Rectal smooth muscle tissue (tissue), 1 donor: ENCODE results near the gene CTNNA3.

ENCODE experiments used
- H3K27ac ChIP-seq: one replicate; pipeline ENCODE4 v1.7.0; 2013; ENCODE audit warnings: low read depth, low read length, inconsistent platforms
- H3K27me3 ChIP-seq: one replicate; pipeline ENCODE4 v1.7.0; 2013; ENCODE audit warnings: low read length; ENCODE audit not compliant: control insufficient read depth, insufficient read depth
- H3K36me3 ChIP-seq: one replicate; pipeline ENCODE4 v1.7.0; 2013; ENCODE audit warnings: low read length; ENCODE audit not compliant: control insufficient read depth, insufficient read depth
- H3K4me1 ChIP-seq: one replicate; pipeline ENCODE4 v1.7.0; 2013; ENCODE audit warnings: low read length; ENCODE audit not compliant: control insufficient read depth, insufficient read depth
- H3K4me3 ChIP-seq: one replicate; pipeline ENCODE4 v1.7.0; 2013; ENCODE audit warnings: low read length
- H3K9ac ChIP-seq: one replicate; pipeline ENCODE4 v1.7.0; 2013; ENCODE audit warnings: low read length

The CTNNA3 gene

GRCh38 chr10:67095531-67095930 is 600.5 kb downstream of the CTNNA3 start:
- no peak overlapping the region for H3K27ac ChIP-seq

GRCh38 chr10:67088036-67088435 is 608.0 kb downstream of the CTNNA3 start:
- Histone ChIP-seq H3K4me3 (no peak overlapping the region), H3K27ac (no peak overlapping the region), H3K27me3 (no peaks in the 10 kb centered on the region), H3K36me3 (no peaks in the 10 kb centered on the region), H3K9ac (no peak overlapping the region), H3K4me1 (peaks cover 3% of the 10 kb centered on the region)

More at GRCh38 chr10:67095531-67095930, 600.5 kb downstream of the CTNNA3 start:
- Histone ChIP-seq H3K4me1 (no peaks in the 10 kb centered on the region), H3K4me3 (no peak overlapping the region), H3K36me3 (no peaks in the 10 kb centered on the region), H3K27me3 (no peaks in the 10 kb centered on the region), H3K9ac (no peak overlapping the region)

- Histone ChIP-seq H3K4me1 (peaks cover 3% of the 10 kb centered on the region), H3K4me3 (no peak overlapping the region), H3K36me3 (no peaks in the 10 kb centered on the region), H3K27ac (no peak overlapping the region), H3K9ac (no peak overlapping the region), H3K27me3 (no peaks in the 10 kb centered on the region)
Observed at GRCh38 chr10:67087135-67087425, 608.9 kb downstream of the CTNNA3 start.

GRCh38 chr10:67086327-67087134 is 609.5 kb downstream of the CTNNA3 start:
- Histone ChIP-seq H3K9ac (no peak overlapping the region), H3K27ac (no peak overlapping the region), H3K4me3 (no peak overlapping the region)

GRCh38 chr10:67079126-67079525 is 616.9 kb downstream of the CTNNA3 start:
- no peak overlapping the region for H3K4me3 ChIP-seq
- H3K27ac ChIP-seq: no peak overlapping the region
- no peaks in the 10 kb centered on the region for H3K27me3 ChIP-seq
- no peaks in the 10 kb centered on the region for H3K36me3 ChIP-seq
- no peak overlapping the region for H3K9ac ChIP-seq
- H3K4me1 ChIP-seq: no peaks in the 10 kb centered on the region

More at GRCh38 chr10:67086327-67087134, 609.5 kb downstream of the CTNNA3 start:
- H3K36me3 ChIP-seq: no peaks in the 10 kb centered on the region
- peaks cover 3% of the 10 kb centered on the region for H3K4me1 ChIP-seq
- H3K27me3 ChIP-seq: no peaks in the 10 kb centered on the region

- Histone ChIP-seq H3K4me1 (no peaks in the 10 kb centered on the region), H3K9ac (no peak overlapping the region), H3K36me3 (no peaks in the 10 kb centered on the region), H3K27ac (no peak overlapping the region), H3K27me3 (no peaks in the 10 kb centered on the region), H3K4me3 (no peak overlapping the region)
Observed at GRCh38 chr10:67077376-67077775, 618.6 kb downstream of the CTNNA3 start.

GRCh38 chr10:67076144-67076543 is 619.9 kb downstream of the CTNNA3 start:
- no peaks in the 10 kb centered on the region for H3K36me3 ChIP-seq
- no peaks in the 10 kb centered on the region for H3K4me1 ChIP-seq
- no peak overlapping the region for H3K27ac ChIP-seq
- H3K27me3 ChIP-seq: no peaks in the 10 kb centered on the region
- H3K4me3 ChIP-seq: no peak overlapping the region
- no peak overlapping the region for H3K9ac ChIP-seq

GRCh38 chr10:67075491-67075971 is 620.5 kb downstream of the CTNNA3 start:
- no peaks in the 10 kb centered on the region for H3K36me3 ChIP-seq
- no peak overlapping the region for H3K4me3 ChIP-seq
- no peak overlapping the region for H3K9ac ChIP-seq
- no peak overlapping the region for H3K27ac ChIP-seq
- no peaks in the 10 kb centered on the region for H3K4me1 ChIP-seq
- H3K27me3 ChIP-seq: no peaks in the 10 kb centered on the region

GRCh38 chr10:67072654-67073053 is 623.3 kb downstream of the CTNNA3 start:
- Histone ChIP-seq H3K4me3 (no peak overlapping the region), H3K36me3 (no peaks in the 10 kb centered on the region), H3K4me1 (no peaks in the 10 kb centered on the region), H3K27ac (no peak overlapping the region), H3K9ac (no peak overlapping the region), H3K27me3 (no peaks in the 10 kb centered on the region)

- no peaks in the 10 kb centered on the region for H3K36me3 ChIP-seq
- H3K9ac ChIP-seq: no peak overlapping the region
- H3K27ac ChIP-seq: no peak overlapping the region
- no peak overlapping the region for H3K4me3 ChIP-seq
- H3K27me3 ChIP-seq: no peaks in the 10 kb centered on the region
- no peaks in the 10 kb centered on the region for H3K4me1 ChIP-seq
Observed at GRCh38 chr10:67050415-67050814, 645.6 kb downstream of the CTNNA3 start.

- Histone ChIP-seq H3K27ac (no peak overlapping the region), H3K36me3 (no peaks in the 10 kb centered on the region), H3K4me3 (no peak overlapping the region), H3K9ac (no peak overlapping the region), H3K4me1 (no peaks in the 10 kb centered on the region), H3K27me3 (no peaks in the 10 kb centered on the region)
Observed at GRCh38 chr10:67049988-67050387, 646.0 kb downstream of the CTNNA3 start.

- no peak overlapping the region for H3K4me3 ChIP-seq
- H3K36me3 ChIP-seq: no peaks in the 10 kb centered on the region
- H3K4me1 ChIP-seq: no peaks in the 10 kb centered on the region
- no peak overlapping the region for H3K9ac ChIP-seq
- H3K27ac ChIP-seq: no peak overlapping the region
- H3K27me3 ChIP-seq: no peaks in the 10 kb centered on the region
Observed at GRCh38 chr10:67046507-67046906, 649.5 kb downstream of the CTNNA3 start.

- Histone ChIP-seq H3K9ac (no peak overlapping the region), H3K4me3 (no peak overlapping the region), H3K27me3 (no peaks in the 10 kb centered on the region), H3K36me3 (no peaks in the 10 kb centered on the region), H3K27ac (no peak overlapping the region), H3K4me1 (no peaks in the 10 kb centered on the region)
Observed at GRCh38 chr10:67045404-67045803, 650.6 kb downstream of the CTNNA3 start.
